ENCODE data around the gene DOCK10.

Gene DOCK10

DNA sequence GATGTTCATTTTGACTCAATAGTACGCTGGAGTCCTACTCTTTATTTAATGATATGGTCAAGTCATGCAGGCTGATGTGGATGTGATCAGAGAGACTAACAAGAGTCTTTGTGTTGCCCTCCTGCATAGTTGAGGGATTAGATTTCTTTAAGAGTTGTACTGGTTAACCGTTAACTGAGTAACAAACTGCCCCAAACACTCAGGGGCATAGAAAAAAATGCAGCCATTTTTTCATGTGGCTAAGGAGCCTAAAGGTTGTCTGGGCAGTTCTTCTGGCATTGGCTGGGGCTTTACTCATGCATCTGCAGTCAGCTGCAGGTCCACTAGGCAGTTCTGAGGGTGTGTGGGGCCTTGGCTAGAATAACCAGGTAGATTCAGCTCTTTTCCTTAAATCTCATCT is 32.5 kb downstream of the DOCK10 start:
- no peak for DNase-seq

DNA sequence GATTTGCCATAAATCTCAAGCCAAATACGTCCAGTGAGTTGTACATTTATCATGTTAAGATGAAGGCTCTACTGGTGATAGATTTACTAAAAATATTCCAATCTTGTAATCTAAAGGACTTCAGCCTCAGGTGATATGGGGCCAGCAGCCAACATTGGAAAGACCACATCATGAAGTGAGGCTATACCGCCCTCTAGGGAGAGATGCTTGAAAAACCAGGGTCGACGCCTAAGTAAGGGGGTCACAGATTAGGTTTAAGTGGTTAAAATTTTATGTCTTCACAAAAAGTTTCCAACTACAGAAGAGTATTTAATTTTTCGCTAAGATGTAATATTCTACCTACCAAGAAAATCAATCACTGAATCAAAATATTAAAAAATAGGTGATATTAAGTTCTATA is 33.3 kb downstream of the DOCK10 start:
- DNase-seq: no peak

DNA sequence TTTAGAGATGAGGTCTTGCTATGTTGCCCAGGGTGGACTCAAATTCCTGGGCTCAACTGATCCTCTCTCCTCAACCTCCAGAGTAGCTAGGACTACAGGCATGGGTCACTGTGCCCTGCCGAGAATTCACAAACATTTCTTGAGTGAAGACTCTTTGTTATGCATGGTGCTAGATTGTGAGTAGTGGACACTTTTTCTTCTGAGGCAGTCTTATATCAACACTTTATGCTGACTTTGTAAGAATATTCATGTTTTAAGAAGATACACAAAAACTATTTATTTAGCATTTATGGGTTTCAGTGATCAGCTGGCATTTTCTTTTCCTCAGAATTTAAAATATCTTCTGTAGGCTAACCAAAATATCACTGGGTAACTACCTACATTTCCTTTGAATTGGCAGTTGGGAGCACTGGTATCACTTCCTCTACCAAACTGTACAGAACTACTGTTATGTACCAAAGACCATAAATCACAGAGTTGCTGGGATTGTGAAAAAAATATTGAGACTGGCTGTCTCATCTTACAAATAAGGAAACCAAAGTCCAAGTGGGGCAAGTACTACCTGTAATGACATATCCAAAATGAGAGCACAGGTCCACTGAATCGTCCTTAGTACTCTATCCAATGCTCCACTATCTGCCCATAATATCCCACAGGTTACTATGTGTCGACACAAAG is 34.0 kb downstream of the DOCK10 start:
- DNase-seq: no peak

DNA sequence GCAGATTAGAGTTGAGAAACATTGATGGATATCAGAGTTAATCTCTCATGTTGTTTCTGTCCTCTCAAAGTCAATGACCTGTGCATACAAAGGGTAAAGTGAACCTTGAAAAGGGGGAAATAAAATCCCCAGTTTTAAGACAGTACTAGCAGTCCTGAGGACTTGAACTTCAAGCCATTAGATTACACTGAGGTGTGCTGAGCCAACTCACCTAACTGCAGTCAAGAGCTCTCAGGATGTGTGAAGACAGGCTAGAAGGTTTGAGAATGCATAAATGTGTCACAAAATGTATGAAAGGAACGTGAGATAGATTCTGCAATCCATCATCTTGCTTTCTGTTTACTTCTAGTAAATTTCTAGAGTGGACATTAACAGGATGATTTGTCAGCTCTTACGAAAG is 35.5 kb downstream of the DOCK10 start:
- DNase-seq: no peak

DNA sequence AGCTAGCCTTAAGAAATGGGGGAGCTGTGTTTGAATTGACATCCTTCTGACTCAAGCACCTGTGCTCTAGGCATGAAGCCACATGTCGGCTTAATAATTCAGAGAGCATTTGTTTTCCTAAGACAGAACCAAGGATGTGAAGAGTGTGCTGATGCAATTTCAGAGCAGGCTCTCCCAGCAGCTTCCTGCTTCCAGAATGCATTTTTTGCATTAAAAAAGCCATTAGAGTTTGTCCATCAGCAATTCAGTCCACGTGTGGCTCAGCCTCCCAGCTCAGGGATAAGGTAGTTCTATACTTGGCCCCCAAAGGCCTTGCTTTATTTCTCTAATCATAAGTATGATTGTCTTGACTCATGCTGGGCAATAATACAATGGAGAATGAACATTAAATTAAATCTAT is 37.7 kb downstream of the DOCK10 start:
- no peak for DNase-seq

DNA sequence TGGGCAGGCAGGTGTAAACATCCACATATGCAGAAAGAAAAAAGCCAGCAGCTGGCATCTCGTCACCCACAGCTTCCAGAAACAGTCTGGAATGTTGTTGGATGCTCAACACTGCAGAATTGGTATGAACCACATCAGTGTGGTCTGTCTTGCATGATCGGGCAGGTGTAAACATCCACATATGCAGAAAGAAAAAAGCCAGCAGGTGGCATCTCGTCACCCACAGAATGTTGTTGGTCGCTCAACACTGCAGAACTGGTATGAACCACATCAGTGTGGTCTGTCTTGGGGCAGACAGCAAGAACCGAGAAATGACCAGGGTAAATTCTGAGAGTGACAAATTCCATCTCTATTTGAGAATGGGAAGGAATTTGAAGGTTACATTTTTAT is 39.6 kb downstream of the DOCK10 start:
- DNase-seq: peak in 1 of 2 experiments; percentile 29

DNA sequence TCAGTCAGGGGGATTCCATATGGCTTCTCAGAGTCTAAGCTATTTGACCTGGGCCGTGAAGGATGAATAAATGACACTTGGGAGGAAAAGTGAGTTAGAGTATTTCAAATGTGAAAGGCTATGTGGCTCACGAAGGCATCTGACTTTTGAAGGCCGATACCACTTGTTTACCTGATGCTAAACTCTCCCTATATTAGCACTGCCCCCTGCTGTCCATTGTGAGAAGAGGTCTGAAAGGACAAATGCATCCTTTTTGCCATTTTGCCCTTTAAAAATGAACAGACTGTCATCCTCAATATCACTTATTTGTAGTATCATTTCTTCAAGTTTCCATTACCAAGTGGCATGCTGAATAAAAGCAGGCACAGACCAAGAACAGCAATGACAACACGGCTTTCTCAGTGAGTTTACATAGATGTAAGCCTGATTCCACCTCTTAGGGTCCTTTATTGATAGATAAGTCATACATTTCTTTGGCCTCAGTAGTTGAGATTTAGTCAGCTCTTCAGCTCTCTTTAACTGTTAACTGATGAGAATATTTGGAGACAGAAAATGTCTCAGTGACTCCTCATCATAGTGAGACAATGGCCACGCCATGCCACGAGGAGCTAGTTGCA is 40.1 kb downstream of the DOCK10 start:
- peak; percentile 31 to 60 for DNase-seq

DNA sequence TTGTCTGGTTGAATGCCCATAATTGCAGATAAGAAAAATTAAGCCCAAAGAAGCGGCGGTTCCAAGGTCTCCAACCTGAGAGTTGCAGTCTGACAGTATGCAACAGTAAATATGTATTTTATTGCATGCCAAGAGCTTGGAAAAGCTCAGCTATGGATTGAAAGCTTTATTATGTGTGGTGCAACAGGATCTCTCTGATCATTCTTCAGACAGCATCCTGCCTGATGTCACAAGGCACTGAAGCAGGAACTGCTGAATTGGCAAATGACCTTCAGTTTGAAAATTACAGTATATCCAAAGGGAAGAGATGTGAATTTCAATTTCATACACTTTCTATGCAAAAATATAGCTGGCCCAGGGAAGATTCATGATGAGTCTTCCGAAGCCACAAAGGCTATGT is 42.5 kb downstream of the DOCK10 start:
- DNase-seq: no peak

DNA sequence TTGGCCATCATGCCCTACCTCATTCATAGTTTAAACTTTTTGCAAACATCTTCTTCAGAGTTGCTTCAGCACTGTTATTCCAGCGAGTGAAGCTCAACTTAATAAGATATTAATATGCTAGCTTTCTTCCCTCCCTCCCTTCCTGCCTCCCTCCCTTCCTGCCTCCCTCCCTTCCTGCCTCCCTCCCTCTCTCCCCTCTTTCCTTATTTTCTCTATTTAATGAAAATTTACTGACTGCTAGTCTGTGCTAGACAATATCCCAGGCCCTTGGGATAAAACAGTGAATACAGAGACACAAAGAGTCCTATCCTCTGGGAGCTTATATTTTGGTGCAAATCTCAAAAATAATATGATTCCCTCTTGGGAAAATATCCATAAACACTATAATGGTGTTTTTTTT is 42.9 kb downstream of the DOCK10 start:
- DNase-seq: no peak

DNA sequence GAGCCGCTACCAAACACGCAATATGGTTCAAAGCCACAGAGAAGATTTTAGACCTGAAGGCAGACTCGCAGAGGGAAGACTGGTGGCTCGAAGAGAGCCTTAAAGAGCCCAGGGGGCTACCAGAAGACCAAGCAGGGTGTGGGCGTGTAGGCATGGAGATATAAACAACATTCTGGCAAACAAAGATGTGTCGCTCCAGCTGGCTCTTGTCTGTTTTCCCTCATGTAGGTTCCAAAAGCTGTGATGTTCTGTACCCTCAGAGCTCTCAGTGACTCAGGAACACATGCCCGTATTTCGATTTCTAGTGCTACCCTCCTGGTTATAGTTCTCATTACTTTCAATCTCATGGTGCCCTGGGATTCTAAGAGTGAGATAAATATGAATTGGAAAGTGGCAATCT is 44.5 kb downstream of the DOCK10 start:
- DNase-seq: no peak

DNA sequence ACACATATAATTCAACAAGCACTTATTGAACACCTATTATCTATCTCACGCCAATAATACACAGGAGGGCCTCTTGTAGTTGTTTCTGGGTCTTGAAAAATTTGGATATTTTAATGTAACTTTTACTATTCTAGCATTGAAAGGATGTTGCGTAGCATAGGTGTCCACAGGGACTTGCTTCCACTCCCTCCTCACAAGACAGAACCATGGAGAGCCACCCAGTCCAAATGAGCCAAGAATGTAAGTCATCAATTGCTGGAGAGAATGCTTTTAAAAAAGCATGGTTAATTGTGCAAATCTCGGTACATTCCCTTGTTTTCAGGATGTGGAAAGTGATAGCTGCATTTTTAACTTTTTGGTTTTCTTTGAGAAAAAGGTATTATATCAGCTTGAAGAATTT is 46.8 kb downstream of the DOCK10 start:
- no peak for DNase-seq

DNA sequence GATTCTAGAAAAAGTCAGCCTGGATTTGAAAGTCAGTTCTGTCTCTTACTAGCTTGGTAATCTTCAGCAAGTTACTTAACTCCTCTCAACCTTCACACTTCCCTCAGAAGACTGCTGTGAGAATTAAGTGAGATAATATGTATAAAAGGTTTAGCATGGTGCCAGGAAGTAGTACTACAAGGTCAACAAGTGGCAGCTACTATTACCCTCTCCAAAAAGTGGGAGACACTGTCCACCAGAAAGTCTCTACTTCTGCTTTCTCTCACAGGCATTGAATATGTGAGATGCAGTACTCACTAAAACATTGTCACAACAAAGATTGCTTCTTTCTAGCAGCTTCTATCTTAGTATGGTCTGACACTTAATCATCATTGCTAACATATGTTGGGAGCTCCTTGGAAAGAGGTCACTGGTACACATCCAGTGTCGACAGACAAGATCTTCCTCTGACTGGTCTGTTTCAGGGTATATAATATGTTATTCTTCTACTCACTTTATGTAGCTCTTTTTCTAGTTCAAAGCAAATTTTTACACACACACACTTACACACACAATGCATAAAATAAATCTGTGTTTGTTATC is 47.9 kb downstream of the DOCK10 start:
- DNase-seq: no peak

DNA sequence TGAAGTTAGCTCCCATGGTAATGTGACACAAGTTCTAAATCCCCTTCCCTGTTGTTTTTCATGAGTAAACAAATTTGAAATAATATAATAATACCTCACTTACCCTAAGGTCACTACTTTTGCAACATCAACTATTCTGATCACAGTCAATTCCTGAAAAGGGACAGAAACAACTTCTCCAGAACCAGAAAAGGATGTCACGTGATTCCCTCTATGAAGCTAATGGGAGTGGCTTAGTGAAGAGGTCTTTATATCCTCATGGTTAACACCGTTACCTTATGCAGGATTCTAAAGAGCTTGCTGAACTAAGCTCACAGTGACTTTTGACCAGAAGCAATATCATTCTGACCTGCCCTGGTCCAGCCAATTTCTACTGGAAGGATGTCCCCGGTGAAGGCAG is 51.6 kb downstream of the DOCK10 start:
- DNase-seq: no peak

DNA sequence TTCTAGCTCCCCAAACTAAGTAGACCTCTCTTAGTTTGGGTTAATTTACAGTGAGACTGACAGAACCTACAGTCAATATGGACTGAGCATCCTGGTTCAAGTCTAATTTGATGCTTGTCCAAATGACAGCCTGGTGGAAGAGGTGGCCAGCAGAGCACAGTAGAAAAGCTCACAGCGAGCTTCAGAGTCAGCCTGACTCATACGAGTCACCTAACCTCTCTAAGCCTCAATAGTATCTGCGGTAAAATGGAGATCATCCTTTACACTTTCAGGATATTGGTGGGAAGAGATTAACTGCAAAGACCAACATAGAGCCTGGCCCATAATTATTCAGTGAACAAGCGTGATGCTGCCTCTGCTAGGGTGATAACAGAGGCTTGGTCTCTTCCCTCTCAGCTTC is 54.5 kb downstream of the DOCK10 start:
- DNase-seq: no peak

DNA sequence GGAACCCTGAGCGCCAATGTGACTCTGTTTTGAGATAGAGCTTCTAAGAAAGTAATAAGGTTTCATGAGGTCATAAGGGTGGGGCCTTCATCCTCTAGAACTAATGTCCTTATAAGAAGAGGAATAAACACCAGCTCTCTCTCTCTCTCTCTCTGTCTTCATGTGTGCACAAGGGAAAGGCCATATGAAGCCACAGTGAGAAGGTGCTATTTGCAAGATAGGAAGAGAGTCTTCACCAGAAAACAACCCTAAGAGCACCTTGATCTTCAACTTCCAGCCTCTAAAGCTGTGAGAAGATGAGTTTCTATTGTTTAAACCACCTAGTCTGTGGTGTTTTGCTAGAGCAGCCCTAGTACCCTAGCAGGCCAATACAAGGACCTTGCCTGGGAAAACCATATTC is 55.8 kb downstream of the DOCK10 start:
- no peak for DNase-seq

DNA sequence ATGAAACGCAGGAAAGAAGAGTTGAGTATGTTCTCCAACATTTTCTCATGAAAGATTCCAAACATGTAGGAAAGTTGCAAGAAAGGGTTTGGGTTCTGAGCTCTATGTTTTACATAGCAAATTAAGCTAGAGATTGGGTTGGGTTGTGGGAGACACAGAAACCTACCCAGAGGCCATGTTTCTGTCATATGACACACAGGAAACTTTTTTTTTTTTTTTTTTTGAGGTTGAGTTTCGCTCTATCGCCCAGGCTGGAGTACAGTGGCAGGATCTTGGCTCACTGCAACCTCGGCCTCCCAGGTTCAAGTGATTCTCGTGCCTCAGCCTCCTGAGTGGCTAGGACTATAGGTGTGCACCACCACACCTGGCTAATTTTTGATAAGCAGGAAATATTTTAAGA is 57.6 kb downstream of the DOCK10 start:
- DNase-seq: no peak

DNA sequence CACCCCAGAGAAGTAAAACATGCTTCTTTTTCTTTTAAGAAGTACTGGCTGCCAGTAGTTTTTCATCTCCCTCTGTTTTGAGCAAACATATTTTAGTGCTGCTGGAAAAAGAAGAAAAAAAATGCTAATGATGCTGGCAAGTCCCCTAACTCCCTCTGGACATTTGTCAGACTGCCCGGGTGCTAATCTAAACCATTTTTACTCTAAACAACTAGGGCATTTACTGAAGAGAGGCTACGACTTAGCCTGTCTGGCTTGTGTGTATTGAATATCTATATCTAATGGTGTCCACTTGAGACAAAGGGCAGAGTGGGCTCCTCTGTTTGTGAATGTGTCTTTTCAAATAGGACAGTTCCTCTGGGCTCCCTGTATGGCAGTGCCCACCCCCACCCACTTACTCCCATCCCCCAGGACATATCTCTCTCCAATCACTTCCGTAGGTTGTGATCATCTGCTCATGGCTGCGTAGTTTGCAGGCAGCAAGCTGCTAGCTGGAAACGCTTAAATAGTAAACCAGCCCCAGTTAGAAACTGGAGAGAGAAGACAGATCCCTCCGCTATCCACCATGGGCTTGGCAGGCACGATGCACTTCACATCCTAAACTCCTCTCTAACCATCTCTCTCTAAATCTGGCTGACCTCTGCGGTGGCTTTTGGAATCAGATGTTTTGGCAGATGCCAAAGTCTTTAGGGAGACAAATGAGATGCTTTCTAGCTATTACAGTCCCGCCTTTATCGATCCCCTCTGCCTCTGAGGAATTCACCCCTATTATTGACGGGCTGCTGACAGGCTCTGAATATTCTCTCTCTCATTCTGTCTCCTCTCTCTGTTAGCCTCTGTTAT is 58.3 kb downstream of the DOCK10 start:
- no peak for DNase-seq

DNA sequence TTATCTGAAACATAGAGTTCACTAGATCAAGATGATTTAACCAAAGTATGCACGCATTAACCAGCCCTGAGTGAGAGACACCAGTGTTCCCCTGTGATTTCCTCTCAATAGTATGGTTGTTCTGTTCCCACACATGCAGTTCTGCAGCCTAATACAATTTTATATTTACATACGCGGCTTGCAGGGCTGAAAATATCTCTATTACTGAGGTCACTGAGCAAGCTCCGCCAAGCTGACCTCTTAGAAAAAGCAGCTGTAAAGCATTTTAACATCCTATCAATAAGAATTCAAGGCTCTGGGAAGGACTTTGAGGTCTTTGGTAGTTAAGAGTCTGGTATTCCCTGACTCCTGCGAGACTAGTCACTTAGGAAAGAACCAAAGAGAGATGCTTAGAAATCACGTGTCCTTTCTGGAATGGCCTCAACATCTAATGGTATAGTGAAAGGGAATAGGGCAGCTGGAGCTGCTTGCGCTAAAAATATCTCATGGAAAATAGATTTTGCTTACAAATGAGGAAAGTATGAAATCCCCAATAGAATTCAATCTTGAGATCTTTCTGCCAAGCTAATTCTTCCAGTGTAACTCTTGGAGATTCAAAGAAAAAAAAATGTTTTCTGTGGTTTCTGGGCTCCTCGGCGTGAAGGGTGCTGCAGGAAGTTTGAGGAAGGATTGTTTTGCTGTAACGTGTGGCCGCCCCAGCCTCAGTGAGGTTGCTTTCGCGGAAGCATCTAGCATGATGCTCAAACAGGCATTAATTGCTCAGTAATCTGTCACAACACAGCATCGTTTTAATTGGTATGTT is 59.2 kb downstream of the DOCK10 start:
- DNase-seq: peak in 1 of 2 experiments; percentile 17

DNA sequence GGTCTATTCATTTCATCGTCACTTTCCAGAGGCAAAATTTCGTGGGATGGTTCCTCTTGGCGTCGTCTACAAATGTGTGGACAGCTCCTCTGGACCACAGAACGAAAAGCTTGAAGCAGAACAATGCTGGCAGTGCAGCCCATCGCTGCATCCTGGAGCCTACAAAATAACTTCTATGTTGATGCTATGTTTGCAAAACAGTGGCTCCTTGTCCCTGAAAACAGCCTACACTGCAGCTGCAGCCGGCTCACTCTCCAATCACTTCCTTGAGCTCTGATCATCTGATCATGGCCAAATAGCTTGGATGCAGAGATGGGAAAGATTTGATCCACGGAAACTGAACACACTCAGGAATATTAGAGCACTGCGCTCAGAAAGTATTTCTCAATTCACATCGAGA is 60.0 kb downstream of the DOCK10 start:
- DNase-seq: no peak

DNA sequence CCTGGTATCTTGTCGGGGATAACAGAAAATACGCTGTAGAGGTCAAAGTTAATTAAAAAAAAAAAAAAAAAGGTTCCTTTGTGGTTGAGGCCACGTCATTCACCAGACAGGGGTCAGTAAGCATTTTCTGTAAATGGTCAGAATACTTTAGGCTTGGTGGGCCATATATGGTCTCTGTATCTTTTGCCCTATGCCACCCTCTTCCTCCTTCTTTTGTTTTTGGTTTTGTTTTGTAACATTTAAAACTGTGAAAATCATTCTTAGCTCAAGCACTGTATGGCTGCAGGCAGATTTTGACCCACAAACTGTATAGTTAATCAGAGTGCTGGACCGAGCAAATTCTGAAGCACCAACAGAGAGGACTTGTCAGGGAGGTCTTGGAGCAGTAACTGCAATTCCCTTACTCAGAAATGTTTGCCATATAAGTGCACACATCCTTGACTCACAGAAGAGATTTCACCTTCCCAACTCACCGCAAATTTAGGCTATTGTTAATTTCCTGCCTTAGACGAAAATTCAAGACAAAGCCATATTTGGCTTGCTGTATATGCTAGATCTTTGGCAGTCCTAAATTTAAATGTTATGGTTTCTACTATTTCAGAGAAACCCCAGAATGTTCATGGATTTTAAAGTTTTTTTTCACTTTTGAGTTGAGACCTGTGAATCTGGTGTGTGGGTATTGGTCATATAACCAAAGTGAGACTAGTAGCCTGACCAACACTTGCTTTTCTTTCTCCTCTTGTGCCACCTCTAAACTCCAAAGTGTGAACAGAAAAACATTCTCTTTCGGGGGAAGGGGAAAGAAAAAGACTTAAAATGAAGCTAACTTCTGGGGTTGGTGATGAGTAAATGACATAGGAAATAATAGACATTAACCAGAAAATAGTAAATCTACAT is 65.4 kb downstream of the DOCK10 start:
- DNase-seq: no peak

DNA sequence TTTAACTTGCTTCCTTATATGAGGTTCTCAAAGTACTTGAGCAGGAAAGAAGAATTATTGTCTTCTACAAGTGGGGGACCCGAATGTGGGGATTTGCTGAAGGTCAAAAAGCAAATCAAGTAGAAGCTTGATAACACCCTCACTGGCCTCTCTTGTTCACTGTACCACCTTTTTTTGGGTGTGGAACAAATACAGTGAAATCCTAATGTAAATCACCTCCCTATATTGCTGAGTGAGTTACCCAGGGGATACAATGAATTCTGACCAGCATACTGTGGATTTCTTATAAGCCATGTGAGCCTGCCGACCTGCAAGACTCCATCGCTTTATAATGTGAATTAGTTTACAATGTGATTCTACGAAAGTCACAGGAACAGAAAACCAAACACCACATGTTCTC is 66.5 kb downstream of the DOCK10 start:
- DNase-seq: no peak

All from stimulated activated CD4-positive, alpha-beta T cell treated with anti-CD3 and anti-CD28 coated beads, Interleukin-4, amount 100 ng/mL, for 4 hours (primary cell).